HepG2 (cell line): ENCODE results near the gene PPP4C. TPM values are rescaled to one million over a fixed set of nuclear protein-coding genes. Genes with fewer than 3 reads are reported as not detected.

Source experiments
- ATAC-seq: fragments of 200-7000 bp; cut with Tn5 transposase; 3 replicates; pipeline ENCODE4 v1.9.1; 2020; ENCODE audit warnings: mild to moderate bottlenecking, moderate library complexity
- BruUV-seq: library from RNA; stranded (reverse); fragments of 400-500 nt; replicated peaks from 2 replicates; lab custom pipeline; 2021; lab: Mats Ljungman, UMichigan
- CTCF ChIA-PET: fragments of 300-600 bp; formaldehyde crosslinking; extraction: SDS; loops from one replicate; lab custom pipeline; 2021; ENCODE audit warnings: low total read pairs, inconsistent platforms, low intra/inter-chr PET ratio; lab: Yijun Ruan, JAX
- POLR2A ChIA-PET: fragments of 350-600 bp; sonication (Branson Sonifier 250); formaldehyde crosslinking; loops from one replicate; lab custom pipeline; 2020; ENCODE audit warnings: antibody characterized with exemption, inconsistent platforms; lab: Yijun Ruan, JAX
- DNase-seq: peaks from one replicate; pipeline ENCODE4 v3.0.0-alpha.2; 2015; ENCODE audit warnings: low spot score
- FAIRE-seq: peaks from 3 replicates; lab custom pipeline; 2011; peaks lifted over from hg19 to GRCh38; lab: Jason Lieb, UNC
- H2AFZ ChIP-seq: one replicate; pipeline ENCODE4 v1.6.1; 2011; ENCODE audit warnings: low read length, inconsistent platforms
- H3K27ac ChIP-seq: fragments of 300-600 bp; 3 replicates; pipeline ENCODE4 v1.8.0; 2011; ENCODE audit warnings: mixed run types, mild to moderate bottlenecking, mixed read lengths, low read length, inconsistent platforms; ENCODE audit not compliant: insufficient read depth; ENCODE audit errors: extremely low read length
- H3K27me3 ChIP-seq, 2 experiments: fragments of 200-600 bp in 1 of 2; 2 replicates in 1 of 2; 3 replicates in 1 of 2; pipeline versions ENCODE4 v1.6.0 to v1.8.0; 2011; ENCODE audit warnings: low read length in 2 of 2, mild to moderate bottlenecking in 2 of 2, moderate library complexity in 2 of 2, inconsistent platforms in 1 of 2; ENCODE audit not compliant: insufficient read depth in 2 of 2, control insufficient read depth in 1 of 2
- H3K36me3 ChIP-seq, 2 experiments: fragments of 200-600 bp in 1 of 2; replicated peaks in 1 of 2; 2 replicates in 1 of 2; 3 replicates in 1 of 2; pipeline versions ENCODE4 v1.5.1 to v1.8.0; 2011; ENCODE audit warnings: low read length in 2 of 2, inconsistent platforms in 1 of 2; ENCODE audit not compliant: insufficient read depth in 2 of 2, control insufficient read depth in 1 of 2
- H3K4me1 ChIP-seq: 2 replicates; pipeline ENCODE4 v1.5.1; 2012; ENCODE audit warnings: low read length, inconsistent platforms; ENCODE audit not compliant: insufficient read depth
- H3K4me2 ChIP-seq: 2 replicates; pipeline ENCODE4 v1.6.0; 2011; ENCODE audit warnings: low read depth, low read length, inconsistent platforms
- H3K4me3 ChIP-seq, 3 experiments: fragments of 200-600 bp in 1 of 3; sonication (generic), shearing (Covaris generic) in 1 of 3; replicated peaks in 1 of 3; 2 replicates each; pipeline ENCODE4 v1.5.1; 2011 to 2016; ENCODE audit warnings: low read length in 3 of 3, inconsistent platforms in 2 of 3, low read depth in 2 of 3, mild to moderate bottlenecking in 2 of 3, control low read depth in 1 of 3, mixed read lengths in 1 of 3; ENCODE audit not compliant: insufficient read depth in 1 of 3
- H3K79me2 ChIP-seq: one replicate; pipeline ENCODE4 v1.6.1; 2011; ENCODE audit warnings: low read length, inconsistent platforms; ENCODE audit not compliant: insufficient read depth
- H3K9ac ChIP-seq: 2 replicates; pipeline ENCODE4 v1.6.0; 2011; ENCODE audit warnings: mild to moderate bottlenecking, low read depth, low read length, inconsistent platforms; ENCODE audit not compliant: insufficient read depth
- H3K9me3 ChIP-seq: 2 replicates; pipeline ENCODE4 v1.5.1; 2012; ENCODE audit warnings: mild to moderate bottlenecking, low read length
- H4K20me1 ChIP-seq: 2 replicates; pipeline ENCODE4 v1.6.0; 2011; ENCODE audit warnings: inconsistent platforms, mild to moderate bottlenecking, low read length, moderate library complexity; ENCODE audit not compliant: insufficient read depth
- BRCA1 ChIP-seq: sonication (generic); formaldehyde crosslinking; IDR thresholded peaks from 2 replicates; pipeline ENCODE4 v1.4.0; 2020; ENCODE audit warnings: missing genetic modification reagents
- MLX ChIP-seq: IDR thresholded peaks from 2 replicates; pipeline ENCODE4 v1.6.1; 2016
- NFE2 ChIP-seq: sonication (generic); formaldehyde crosslinking; IDR thresholded peaks from 2 replicates; pipeline ENCODE4 v1.4.0; 2020; ENCODE audit warnings: missing genetic modification reagents
- RFX5 ChIP-seq: IDR thresholded peaks from 2 replicates; pipeline ENCODE4 v1.6.1; 2011; ENCODE audit warnings: low read depth, low read length, improper control_type of control experiment
- STAT5B ChIP-seq: sonication (generic); formaldehyde crosslinking; IDR thresholded peaks from 2 replicates; pipeline ENCODE4 v1.4.0; 2020; ENCODE audit warnings: missing genetic modification reagents
- ZBTB34 ChIP-seq: sonication (generic); formaldehyde crosslinking; IDR thresholded peaks from 2 replicates; pipeline ENCODE4 v1.8.0; 2022; ENCODE audit warnings: mild to moderate bottlenecking, missing genetic modification reagents
- ZIK1 ChIP-seq: sonication (generic); formaldehyde crosslinking; IDR thresholded peaks from 2 replicates; pipeline ENCODE4 v1.5.0; 2020; ENCODE audit warnings: mild to moderate bottlenecking, low read depth, missing genetic modification reagents, borderline replicate concordance
- ZNF143 ChIP-seq: sonication (generic); formaldehyde crosslinking; IDR thresholded peaks from 2 replicates; pipeline ENCODE4 v1.4.0; 2020; ENCODE audit warnings: missing genetic modification reagents
- ZNF550 ChIP-seq: sonication (generic); formaldehyde crosslinking; IDR thresholded peaks from 2 replicates; pipeline ENCODE4 v1.4.0; 2020; ENCODE audit warnings: mild to moderate bottlenecking, missing genetic modification reagents, borderline replicate concordance
- ZNF569 ChIP-seq: sonication (generic); formaldehyde crosslinking; IDR thresholded peaks from 2 replicates; pipeline ENCODE4 v1.5.0; 2020; ENCODE audit warnings: mild to moderate bottlenecking, missing genetic modification reagents, moderate library complexity, borderline replicate concordance
- ZNF572 ChIP-seq: sonication (generic); formaldehyde crosslinking; IDR thresholded peaks from 2 replicates; pipeline ENCODE4 v1.5.1; 2020; ENCODE audit warnings: mild to moderate bottlenecking, missing genetic modification reagents
- ZNF75D ChIP-seq: sonication (generic); formaldehyde crosslinking; IDR thresholded peaks from 2 replicates; pipeline ENCODE4 v1.8.1; 2023; ENCODE audit warnings: missing genetic modification reagents, mild to moderate bottlenecking, borderline replicate concordance
- ZNF790 ChIP-seq: sonication (generic); formaldehyde crosslinking; IDR thresholded peaks from 2 replicates; pipeline ENCODE4 v1.8.0; 2022; ENCODE audit warnings: missing genetic modification reagents, mild to moderate bottlenecking, borderline replicate concordance
- ZNF841 ChIP-seq: sonication (generic); formaldehyde crosslinking; IDR thresholded peaks from 2 replicates; pipeline ENCODE4 v1.8.1; 2023; ENCODE audit warnings: missing genetic modification reagents, borderline replicate concordance
- WGBS: methylation state at CpG from one replicate; pipeline ENCODE4 v1.1.6; 2017; ENCODE audit warnings: low lambda C conversion rate; 5-methylcytosine and 5-hydroxymethylcytosine counted together
- in situ Hi-C: cut with HindIII; loops from 2 replicates; pipeline ENCODE4 v1.10.0; 2017; ENCODE audit warnings: low pct_unique_long_range_greater_than_20kb; ENCODE audit not compliant: extremely low pct_ligation_motif_present
- intact Hi-C: fragments of 100-400 bp; cut with micrococcal nuclease; formaldehyde crosslinking; loops from one replicate; pipeline ENCODE4 v1.10.0; 2022; ENCODE audit not compliant: unreplicated experiment
- polyA plus RNA-seq, 8 experiments: library from polyadenylated mRNA; depleted of rRNA in 3 of 8; stranded (reverse) in 7 of 8; unstranded in 1 of 8; fragments of >200 nt; fragmentation: Illumina TruSeq in 4 of 8; extraction: Trizol in 4 of 8; gene quantifications; 2 replicates each; pipeline versions ENCODE4 v1.2.1 to v1.2.3, GENCODE V29; 2011 to 2016; ENCODE audit warnings: low read depth in 4 of 8, missing spikeins in 1 of 8, mixed read lengths in 1 of 8; ENCODE audit not compliant: insufficient read depth in 1 of 8
- total RNA-seq, 5 experiments: library from RNA; depleted of rRNA; stranded (reverse); fragments of >200 nt; fragmentation: Illumina TruSeq; extraction: Trizol; gene quantifications; 2 replicates each; pipeline ENCODE4 v1.2.3, GENCODE V29; 2016; ENCODE audit warnings: low read depth in 1 of 5
- TF ChIP-seq, protein P1 (sequence below): sonication (generic); formaldehyde crosslinking; IDR thresholded peaks from 2 replicates; pipeline ENCODE4 v1.8.1; 2023; ENCODE audit warnings: missing genetic modification reagents, mild to moderate bottlenecking, borderline replicate concordance
- TF ChIP-seq, protein P2 (sequence below): sonication (generic); formaldehyde crosslinking; IDR thresholded peaks from 2 replicates; pipeline ENCODE4 v1.4.0; 2020; ENCODE audit warnings: missing genetic modification reagents

PPP4C gene
- total and polyA plus RNA-seq, 2 of the 13 experiments (the other 11 are each of a cell fraction or from before 2014, with no cell fraction given) = 176 to 220 TPM

DNA sequence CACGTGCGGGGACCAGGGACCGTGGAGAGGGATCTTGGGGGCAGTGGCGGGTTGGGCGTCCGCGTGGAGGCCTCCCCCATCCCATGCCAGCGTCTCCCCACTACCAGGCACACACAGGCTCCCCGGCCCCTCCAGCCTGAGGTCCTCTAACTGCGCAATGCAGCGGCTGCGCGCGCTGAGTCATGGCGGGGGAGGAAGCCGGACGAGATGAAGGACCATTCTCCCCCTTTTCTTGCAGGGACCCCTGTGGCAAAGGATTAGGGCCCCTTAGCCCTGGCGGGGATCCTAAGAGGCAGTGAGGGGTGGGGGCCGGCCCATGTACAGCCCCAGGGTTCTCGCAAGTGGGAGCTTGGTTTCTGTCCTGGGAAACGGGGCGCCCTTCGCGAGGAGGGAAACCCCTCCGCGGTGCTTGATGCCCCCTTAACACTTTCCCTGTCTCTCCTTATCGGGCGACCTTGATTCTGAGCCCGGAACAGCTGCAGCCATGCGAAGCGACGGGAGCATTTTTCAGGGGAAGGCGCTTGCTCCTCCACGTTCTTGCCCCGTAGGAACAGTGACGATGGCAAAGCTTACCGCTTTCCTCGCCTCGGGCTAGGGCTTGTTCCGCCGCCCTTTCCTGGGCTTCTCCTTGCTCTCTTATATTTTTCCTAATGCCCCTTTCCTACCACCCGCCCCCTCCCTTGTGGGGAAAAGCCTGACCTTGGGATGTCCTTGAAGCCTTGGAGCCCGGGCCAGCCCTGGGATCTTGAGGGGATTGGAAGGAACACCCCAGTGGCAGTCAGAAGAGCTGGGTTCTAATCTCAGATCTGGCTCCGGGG is 9.6 kb upstream of the PPP4C start:
- Histone ChIP-seq H3K4me1 (peaks cover 55% of the 10 kb centered on the region), H3K4me2 (peak overlapping the region; percentile 99), H3K4me3 (peak overlapping the region; percentile 92 to 100 (median 95)), H2AFZ (no peak overlapping the region), H3K9ac (peak overlapping the region; percentile 90), H3K9me3 (no peaks in the 10 kb centered on the region), H3K79me2 (peaks cover 59% of the 10 kb centered on the region), H3K27ac (peak overlapping the region; percentile 95), H3K36me3 (peaks cover 33 to 48% of the 10 kb centered on the region in 2 experiments), H3K27me3 (peaks cover 0 to 2% of the 10 kb centered on the region in 2 experiments; a peak in 1 of 5 replicates), H4K20me1 (peaks cover 56% of the 10 kb centered on the region)
- ATAC-seq = peak; percentile 0
- in situ Hi-C loops (no loop called here), intact Hi-C loops (loop anchor here (1.0 to 5.0 kb wide), 2 partner anchors 26 to 681 kb away; partner anchors contain the start of gene PHKG2)
- CTCF ChIA-PET = no interaction called here
- 1% methylated on average over 29 of the region's 44 CpGs for WGBS
- POLR2A ChIA-PET = interaction anchor here (0.5 to 9.1 kb wide), 42 partner anchors 9 to 808 kb away, joined by 3 to 120 read pairs (median 5); partner anchors contain the start of genes ASPHD1, CDIPT, CORO1A and FBRS
- no peak for FAIRE-seq
- DNase-seq = no peak
- BruUV-seq = TSS peak; percentile 60
- TF ChIP-seq ZNF143 (CRISPR knock-in tag) = 0 out of 2 replicates have a peak, but pooled peaks have one; percentile 3
- TF ChIP-seq ZNF550 (CRISPR knock-in tag) = 0 out of 2 replicates have a peak, but pooled peaks have one; percentile 14
- 0 out of 2 replicates have a peak, but pooled peaks have one; percentile 33 for TF ChIP-seq RFX5
- TF ChIP-seq MLX (CRISPR knock-in tag) = peak; percentile 16; the same call in 1 of the 2 replicates
- TF ChIP-seq BRCA1 (CRISPR knock-in tag) = no peak
- TF ChIP-seq ZBTB34 (CRISPR knock-in tag) = 0 out of 2 replicates have a peak, but pooled peaks have one; percentile 52
- TF ChIP-seq ZNF841 (CRISPR knock-in tag) = 0 out of 2 replicates have a peak, but pooled peaks have one; percentile 67
- TF ChIP-seq STAT5B (CRISPR knock-in tag) = 0 out of 2 replicates have a peak, but pooled peaks have one; percentile 0
- TF ChIP-seq, protein P1, sequence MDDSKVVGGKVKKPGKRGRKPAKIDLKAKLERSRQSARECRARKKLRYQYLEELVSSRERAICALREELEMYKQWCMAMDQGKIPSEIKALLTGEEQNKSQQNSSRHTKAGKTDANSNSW (CRISPR knock-in tag) = peak; percentile 36; the same call in 1 of the 2 replicates
- TF ChIP-seq NFE2 (CRISPR knock-in tag) = peak; percentile 24; the same call in 1 of the 2 replicates
- TF ChIP-seq, protein P2, sequence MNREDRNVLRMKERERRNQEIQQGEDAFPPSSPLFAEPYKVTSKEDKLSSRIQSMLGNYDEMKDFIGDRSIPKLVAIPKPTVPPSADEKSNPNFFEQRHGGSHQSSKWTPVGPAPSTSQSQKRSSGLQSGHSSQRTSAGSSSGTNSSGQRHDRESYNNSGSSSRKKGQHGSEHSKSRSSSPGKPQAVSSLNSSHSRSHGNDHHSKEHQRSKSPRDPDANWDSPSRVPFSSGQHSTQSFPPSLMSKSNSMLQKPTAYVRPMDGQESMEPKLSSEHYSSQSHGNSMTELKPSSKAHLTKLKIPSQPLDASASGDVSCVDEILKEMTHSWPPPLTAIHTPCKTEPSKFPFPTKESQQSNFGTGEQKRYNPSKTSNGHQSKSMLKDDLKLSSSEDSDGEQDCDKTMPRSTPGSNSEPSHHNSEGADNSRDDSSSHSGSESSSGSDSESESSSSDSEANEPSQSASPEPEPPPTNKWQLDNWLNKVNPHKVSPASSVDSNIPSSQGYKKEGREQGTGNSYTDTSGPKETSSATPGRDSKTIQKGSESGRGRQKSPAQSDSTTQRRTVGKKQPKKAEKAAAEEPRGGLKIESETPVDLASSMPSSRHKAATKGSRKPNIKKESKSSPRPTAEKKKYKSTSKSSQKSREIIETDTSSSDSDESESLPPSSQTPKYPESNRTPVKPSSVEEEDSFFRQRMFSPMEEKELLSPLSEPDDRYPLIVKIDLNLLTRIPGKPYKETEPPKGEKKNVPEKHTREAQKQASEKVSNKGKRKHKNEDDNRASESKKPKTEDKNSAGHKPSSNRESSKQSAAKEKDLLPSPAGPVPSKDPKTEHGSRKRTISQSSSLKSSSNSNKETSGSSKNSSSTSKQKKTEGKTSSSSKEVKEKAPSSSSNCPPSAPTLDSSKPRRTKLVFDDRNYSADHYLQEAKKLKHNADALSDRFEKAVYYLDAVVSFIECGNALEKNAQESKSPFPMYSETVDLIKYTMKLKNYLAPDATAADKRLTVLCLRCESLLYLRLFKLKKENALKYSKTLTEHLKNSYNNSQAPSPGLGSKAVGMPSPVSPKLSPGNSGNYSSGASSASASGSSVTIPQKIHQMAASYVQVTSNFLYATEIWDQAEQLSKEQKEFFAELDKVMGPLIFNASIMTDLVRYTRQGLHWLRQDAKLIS (CRISPR knock-in tag) = 0 out of 2 replicates have a peak, but pooled peaks have one; percentile 84
- TF ChIP-seq ZIK1 = peak; percentile 17; the same call in 1 of the 2 replicates
- TF ChIP-seq ZNF790 (CRISPR knock-in tag) = peak; percentile 82
- peak; percentile 80; the same call in 1 of the 2 replicates for TF ChIP-seq ZNF75D (CRISPR knock-in tag)
- TF ChIP-seq ZNF572 = peak; percentile 75
- no peak for TF ChIP-seq ZNF569 (CRISPR knock-in tag)
